ENCODE results near the gene SAPCD1. TPM values are rescaled to one million over a fixed set of nuclear protein-coding genes. Genes with fewer than 3 reads are reported as not detected.

The SAPCD1 gene
- total and polyA plus RNA-seq, 10 donors: 3.6 to 14.2 (median 6.4) TPM; not detected in 1

DNA sequence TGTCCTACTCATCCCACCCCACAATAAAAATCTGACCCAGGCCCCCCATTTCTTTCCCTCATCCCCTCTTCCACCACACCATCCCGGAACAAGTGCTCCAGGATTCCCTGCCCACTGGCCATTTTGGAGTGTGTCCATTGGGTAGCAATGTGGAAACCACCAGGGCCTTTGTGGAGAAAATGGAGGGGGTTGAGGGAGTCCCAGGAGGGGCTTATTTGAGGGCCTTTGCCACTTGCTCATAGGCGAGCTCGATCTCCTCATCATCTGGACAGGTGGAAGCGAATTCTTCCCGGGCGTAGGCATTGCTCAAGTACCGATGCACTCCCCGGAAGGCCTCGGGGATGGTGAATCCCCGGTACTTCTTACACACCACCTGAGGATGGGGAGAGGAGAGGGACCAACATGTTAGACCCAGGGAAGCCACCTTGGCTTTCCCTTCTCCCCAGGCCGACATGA is 31.8 kb upstream of the SAPCD1 start:
- peak; percentile 71 for DNase-seq
- TF ChIP-seq, protein P1, sequence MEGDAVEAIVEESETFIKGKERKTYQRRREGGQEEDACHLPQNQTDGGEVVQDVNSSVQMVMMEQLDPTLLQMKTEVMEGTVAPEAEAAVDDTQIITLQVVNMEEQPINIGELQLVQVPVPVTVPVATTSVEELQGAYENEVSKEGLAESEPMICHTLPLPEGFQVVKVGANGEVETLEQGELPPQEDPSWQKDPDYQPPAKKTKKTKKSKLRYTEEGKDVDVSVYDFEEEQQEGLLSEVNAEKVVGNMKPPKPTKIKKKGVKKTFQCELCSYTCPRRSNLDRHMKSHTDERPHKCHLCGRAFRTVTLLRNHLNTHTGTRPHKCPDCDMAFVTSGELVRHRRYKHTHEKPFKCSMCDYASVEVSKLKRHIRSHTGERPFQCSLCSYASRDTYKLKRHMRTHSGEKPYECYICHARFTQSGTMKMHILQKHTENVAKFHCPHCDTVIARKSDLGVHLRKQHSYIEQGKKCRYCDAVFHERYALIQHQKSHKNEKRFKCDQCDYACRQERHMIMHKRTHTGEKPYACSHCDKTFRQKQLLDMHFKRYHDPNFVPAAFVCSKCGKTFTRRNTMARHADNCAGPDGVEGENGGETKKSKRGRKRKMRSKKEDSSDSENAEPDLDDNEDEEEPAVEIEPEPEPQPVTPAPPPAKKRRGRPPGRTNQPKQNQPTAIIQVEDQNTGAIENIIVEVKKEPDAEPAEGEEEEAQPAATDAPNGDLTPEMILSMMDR (IDR thresholded peaks at IDR 0.05 in 8 of 11, conservative IDR thresholded peaks at IDR 0.05 in 3 of 11): no peak
- TF ChIP-seq POLR2A (IDR thresholded peaks at IDR 0.05): no peak
- peak in 1 of 3 donors; percentile 5 for TF ChIP-seq POLR2AphosphoS5 (IDR thresholded peaks at IDR 0.05)
- Histone ChIP-seq H3K4me3 (peak overlapping the region in 5 of 8 donors; percentile 75 to 83 (median 80)), H3K36me3 (peaks cover 7 to 66% (median 40%) of the 10 kb centered on the region in 6 donors), H3K27ac (peak overlapping the region in 7 of 8 donors; percentile 93 to 99 (median 94)), H3K4me1 (peaks cover 48 to 95% (median 87%) of the 10 kb centered on the region in 6 donors), H3K27me3 (replicated peaks in 1 of 7) (no peaks in the 10 kb centered on the region), H3K9me3 (no peaks in the 10 kb centered on the region)
- 89 to 94% (median 90%) methylated on average over 11 of the region's 11 CpGs for WGBS, 5 donors
- intact Hi-C loops (cut with DNase I; ENCODE audit: low total_unique reads): loop anchor here (10.0 kb wide), 2 partner anchors 64 to 94 kb away; partner anchors contain the start of genes HSPA1B and VARS1

DNA sequence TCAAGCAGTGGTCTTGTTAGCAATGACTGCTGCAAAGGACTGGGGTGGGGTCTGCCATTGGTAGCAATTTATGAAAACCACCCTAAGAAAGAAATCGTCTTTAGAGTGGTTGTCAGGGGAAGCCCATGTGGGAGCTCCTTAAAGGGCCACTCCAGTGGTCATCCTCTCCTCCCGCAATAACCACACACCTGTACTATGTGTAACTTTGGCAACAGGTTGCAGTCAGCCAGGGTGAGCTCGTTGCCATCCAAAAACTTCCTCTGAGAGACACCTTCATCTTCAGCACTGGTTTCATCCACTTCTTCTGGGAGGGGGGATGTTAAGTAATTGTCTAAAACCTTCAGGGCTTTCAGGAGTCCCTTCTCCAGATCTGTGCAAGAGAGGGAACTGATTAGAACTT is 30.4 kb upstream of the SAPCD1 start:
- no peak for DNase-seq
- Histone ChIP-seq H3K4me3 (no peak overlapping the region), H3K27ac (peak overlapping the region in 7 of 8 donors; percentile 22 to 99 (median 94)), H3K36me3 (peaks cover 7 to 52% (median 38%) of the 10 kb centered on the region in 6 donors), H3K27me3 (replicated peaks in 1 of 7) (no peaks in the 10 kb centered on the region), H3K4me1 (peaks cover 48 to 89% (median 81%) of the 10 kb centered on the region in 6 donors), H3K9me3 (no peaks in the 10 kb centered on the region)
- 54 to 73% (median 58%) methylated on average over 3 of the region's 3 CpGs for WGBS, 5 donors
- intact Hi-C loops (cut with DNase I; ENCODE audit: low total_unique reads): loop anchor here (10.0 kb wide), 2 partner anchors 63 to 93 kb away; partner anchors contain the start of genes HSPA1B and VARS1
- TF ChIP-seq POLR2A (IDR thresholded peaks at IDR 0.05) (no peak), POLR2AphosphoS5 (IDR thresholded peaks at IDR 0.05) (no peak)
- TF ChIP-seq, protein P1 (IDR thresholded peaks at IDR 0.05 in 8 of 11, conservative IDR thresholded peaks at IDR 0.05 in 3 of 11): no peak

DNA sequence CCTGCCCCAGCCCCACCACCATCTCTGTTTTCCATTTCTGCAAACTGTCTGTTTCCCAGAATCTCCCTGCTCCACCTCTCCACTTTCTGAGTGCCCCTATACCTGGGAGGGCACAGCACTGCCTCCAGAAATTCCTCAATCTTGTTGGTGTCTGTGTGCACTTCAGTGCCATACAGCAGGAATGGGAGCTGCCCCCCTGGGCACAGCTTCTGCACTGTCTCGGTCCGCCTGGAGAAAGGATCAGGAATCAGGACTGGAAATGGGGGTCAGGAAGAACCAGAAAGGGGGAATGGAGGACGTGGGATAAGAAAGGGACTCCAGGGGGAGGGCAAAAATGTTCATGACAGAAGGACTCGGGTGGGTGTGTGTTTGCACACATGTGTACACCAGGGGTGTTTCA is 28.7 kb upstream of the SAPCD1 start:
- H3K36me3 ChIP-seq: peaks cover 7 to 43% (median 38%) of the 10 kb centered on the region in 6 donors
- intact Hi-C loops (cut with DNase I; ENCODE audit: low total_unique reads): loop anchor here (10.0 kb wide), 2 partner anchors 61 to 91 kb away; partner anchors contain the start of genes HSPA1B and VARS1
- WGBS, 5 donors: 78 to 85% (median 83%) methylated on average over 4 of the region's 4 CpGs
- TF ChIP-seq POLR2A (IDR thresholded peaks at IDR 0.05) (no peak), POLR2AphosphoS5 (IDR thresholded peaks at IDR 0.05) (no peak)
- TF ChIP-seq, protein P1 (IDR thresholded peaks at IDR 0.05 in 8 of 11, conservative IDR thresholded peaks at IDR 0.05 in 3 of 11): no peak
- peaks cover 52 to 89% (median 81%) of the 10 kb centered on the region in 6 donors for H3K4me1 ChIP-seq
- H3K4me3 ChIP-seq: peak overlapping the region in 7 of 8 donors; percentile 80 to 95 (median 86)
- H3K27me3 ChIP-seq (replicated peaks in 1 of 7): no peaks in the 10 kb centered on the region
- H3K9me3 ChIP-seq: no peaks in the 10 kb centered on the region
- DNase-seq: peak; percentile 44
- H3K27ac ChIP-seq: peak overlapping the region in 7 of 8 donors; percentile 29 to 99 (median 96)

DNA sequence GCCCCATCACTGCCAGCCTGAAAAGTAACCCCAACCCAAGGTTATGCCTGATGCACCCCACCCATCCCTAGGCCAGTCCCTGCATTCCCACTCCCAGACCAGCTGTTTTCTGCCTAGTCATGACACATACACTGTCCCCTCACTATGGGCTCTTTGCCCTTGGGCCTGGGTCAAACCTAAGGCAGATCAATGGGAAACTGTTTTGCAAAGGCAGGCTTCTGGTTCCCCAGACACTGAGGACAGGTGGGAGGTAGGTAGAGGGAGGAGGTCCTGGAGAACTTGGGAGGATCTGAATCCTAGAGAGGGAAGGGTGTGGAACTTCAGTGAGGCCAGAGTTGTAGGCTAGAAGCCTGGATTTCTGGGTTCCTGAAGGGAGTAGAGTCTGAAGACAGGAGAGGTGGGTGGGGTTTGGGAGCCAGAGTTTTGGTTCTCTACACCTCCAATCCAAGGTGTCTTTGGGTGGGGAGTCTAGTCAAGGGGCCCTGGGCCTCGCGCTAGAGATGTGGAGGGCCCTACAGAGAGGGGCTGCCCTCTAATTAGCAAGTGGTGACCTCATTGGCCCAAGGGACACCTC is 28.1 kb upstream of the SAPCD1 start:
- Histone ChIP-seq H3K27ac (peak overlapping the region; percentile 81 to 99 (median 96)), H3K27me3 (replicated peaks in 1 of 7) (no peaks in the 10 kb centered on the region), H3K4me1 (peaks cover 53 to 89% (median 81%) of the 10 kb centered on the region in 6 donors), H3K4me3 (peak overlapping the region; percentile 80 to 95 (median 88)), H3K36me3 (peaks cover 7 to 43% (median 38%) of the 10 kb centered on the region in 6 donors), H3K9me3 (no peaks in the 10 kb centered on the region)
- TF ChIP-seq POLR2AphosphoS5 (IDR thresholded peaks at IDR 0.05): no peak
- TF ChIP-seq, protein P1 (IDR thresholded peaks at IDR 0.05 in 8 of 11, conservative IDR thresholded peaks at IDR 0.05 in 3 of 11): no peak
- TF ChIP-seq POLR2A (IDR thresholded peaks at IDR 0.05): no peak
- peak; percentile 40 for DNase-seq
- WGBS, 5 donors: 0% methylated on average over 2 of the region's 2 CpGs; no CpG with 5 or more reads in 1 of the 5 donors
- intact Hi-C loops (cut with DNase I; ENCODE audit: low total_unique reads): loop anchor here (10.0 kb wide), 2 partner anchors 60 to 90 kb away; partner anchors contain the start of genes HSPA1B and VARS1
